Measurements from ENCODE around the gene FIS1. TPM values are rescaled to one million over a fixed set of nuclear protein-coding genes. Genes with fewer than 3 reads are reported as not detected.

The FIS1 gene
- total RNA-seq, 1 donor from 2014 or later = 147 TPM

GRCh38 chr7:101218236-101219125, 26.4 kb downstream of the FIS1 start:
- Histone ChIP-seq H3K4me3 (peak overlapping the region; percentile 95), H3K9me3 (no peaks in the 10 kb centered on the region), H3K36me3 (peaks cover 38% of the 10 kb centered on the region), H3K27me3 (no peaks in the 10 kb centered on the region), H3K27ac (peak overlapping the region; percentile 88), H3K4me1 (peaks cover 16% of the 10 kb centered on the region)
- ATAC-seq (no peak), DNase-seq (no peak)
- intact Hi-C loops (cut with DNase I) = no loop called here
- TF ChIP-seq CTCF (IDR thresholded peaks at IDR 0.05) = no peak

- peak; percentile 92 for ATAC-seq
- peaks cover 16% of the 10 kb centered on the region for H3K4me1 ChIP-seq
- peak within 1 kb of the TSS; percentile 88 for H3K27ac ChIP-seq
- peak within 1 kb of the TSS; percentile 95 for H3K4me3 ChIP-seq
- TF ChIP-seq CTCF (IDR thresholded peaks at IDR 0.05) = peak; percentile 16
- peaks cover 38% of the 10 kb centered on the region for H3K36me3 ChIP-seq
- no peaks in the 10 kb centered on the region for H3K9me3 ChIP-seq
- peak; percentile 96 for DNase-seq
- intact Hi-C loops (cut with DNase I) = no loop called here
- no peaks in the 10 kb centered on the region for H3K27me3 ChIP-seq
Observed at GRCh38 chr7:101217388-101218235, 27.3 kb downstream of the FIS1 start, which contains the start of the genes PLOD3 and ZNHIT1. PLOD3 (minus strand) TSS chr7:101217581; CDS start chr7:101217274, 307 bp downstream. ZNHIT1 (plus strand) TSS chr7:101218165; CDS start chr7:101218196, 31 bp downstream.

- intact Hi-C loops (cut with DNase I) = no loop called here
- Histone ChIP-seq H3K36me3 (peaks cover 34% of the 10 kb centered on the region), H3K27ac (peak overlapping the region; percentile 88), H3K9me3 (no peaks in the 10 kb centered on the region), H3K27me3 (no peaks in the 10 kb centered on the region), H3K4me3 (peak overlapping the region; percentile 95), H3K4me1 (peaks cover 16% of the 10 kb centered on the region)
- DNase-seq (no peak), ATAC-seq (no peak)
- no peak for TF ChIP-seq CTCF (IDR thresholded peaks at IDR 0.05)
Observed at GRCh38 chr7:101216860-101217387, 28.0 kb downstream of the FIS1 start.

GRCh38 chr7:101216001-101216859, 28.7 kb downstream of the FIS1 start:
- Histone ChIP-seq H3K4me1 (peaks cover 16% of the 10 kb centered on the region), H3K9me3 (no peaks in the 10 kb centered on the region), H3K4me3 (peak overlapping the region; percentile 95), H3K27me3 (no peaks in the 10 kb centered on the region), H3K36me3 (peaks cover 34% of the 10 kb centered on the region), H3K27ac (peak overlapping the region; percentile 88)
- no peak for DNase-seq
- TF ChIP-seq CTCF (IDR thresholded peaks at IDR 0.05) = no peak
- peak; percentile 8 for ATAC-seq
- intact Hi-C loops (cut with DNase I) = no loop called here

GRCh38 chr7:101212014-101212413, 32.9 kb downstream of the FIS1 start:
- H3K27ac ChIP-seq = no peak overlapping the region
- no peak for TF ChIP-seq CTCF (IDR thresholded peaks at IDR 0.05)
- H3K27me3 ChIP-seq = no peaks in the 10 kb centered on the region
- H3K4me1 ChIP-seq = peaks cover 9% of the 10 kb centered on the region
- no peak overlapping the region for H3K4me3 ChIP-seq
- DNase-seq (no peak), ATAC-seq (no peak)
- intact Hi-C loops (cut with DNase I) = no loop called here
- no peaks in the 10 kb centered on the region for H3K9me3 ChIP-seq
- H3K36me3 ChIP-seq = peaks cover 72% of the 10 kb centered on the region
